NCI-H187 (cell line): ENCODE results near the gene OR7G3.

Experiments used
- DNase-seq, 2 experiments: peaks; one replicate each; lab custom pipeline; 2025; lab: John Stamatoyannopoulos, UW

The OR7G3 gene

GRCh38 chr19:9107375-9107774 is 19.4 kb downstream of the OR7G3 start, which contains the start of gene OR7G2:
OR7G2 (minus strand) TSS chr19:9107475; CDS start chr19:9103243, 4,232 bp downstream.
- no peak for DNase-seq

GRCh38 chr19:9086761-9087160 is 40.0 kb downstream of the OR7G3 start, which contains the start of gene OR1M1:
OR1M1 (plus strand) TSS chr19:9087061; CDS start chr19:9093245, 6,184 bp downstream.
- DNase-seq, result no peak

- DNase-seq, result no peak
Observed at GRCh38 chr19:9078651-9079050, 48.1 kb downstream of the OR7G3 start.

GRCh38 chr19:9076901-9077300 is 49.8 kb downstream of the OR7G3 start:
- DNase-seq, result no peak
